HG02763 (cell line): Measurements from ENCODE around the gene C1orf21.
A peak's percentile ranks its signal among the peaks of the same experiment; 100 is the strongest.

Experiments
- ATAC-seq: cut with Tn5 transposase; IDR thresholded peaks from one replicate; pipeline ENCODE4 v1.9.1; 2021; ENCODE audit warnings: mild to moderate bottlenecking, moderate library complexity; ENCODE audit not compliant: unreplicated experiment

Gene C1orf21

GRCh38 chr1:184646178-184646701, 259.4 kb downstream of the C1orf21 start:
- ATAC-seq = no peak

DNA sequence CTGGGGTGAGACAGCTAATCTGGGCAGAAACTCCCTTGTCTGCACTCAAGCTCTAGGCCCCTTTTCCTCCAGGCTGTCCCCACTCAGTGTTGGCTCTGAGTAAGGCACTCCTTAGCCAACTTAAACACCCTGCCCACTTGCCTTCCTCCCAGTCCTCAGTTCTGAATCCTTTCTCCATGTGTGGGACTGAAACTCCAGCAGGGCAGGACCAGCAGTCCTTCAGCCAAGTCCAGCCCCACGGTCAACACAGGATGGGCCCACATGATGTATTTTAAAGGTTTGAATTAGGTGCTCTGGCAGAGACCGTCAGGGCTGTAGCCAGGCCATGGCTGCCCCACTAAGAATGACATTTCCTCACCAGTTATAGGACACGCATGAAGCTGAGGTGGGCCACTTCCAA, 260.0 kb downstream of the C1orf21 start:
- no peak for ATAC-seq

DNA sequence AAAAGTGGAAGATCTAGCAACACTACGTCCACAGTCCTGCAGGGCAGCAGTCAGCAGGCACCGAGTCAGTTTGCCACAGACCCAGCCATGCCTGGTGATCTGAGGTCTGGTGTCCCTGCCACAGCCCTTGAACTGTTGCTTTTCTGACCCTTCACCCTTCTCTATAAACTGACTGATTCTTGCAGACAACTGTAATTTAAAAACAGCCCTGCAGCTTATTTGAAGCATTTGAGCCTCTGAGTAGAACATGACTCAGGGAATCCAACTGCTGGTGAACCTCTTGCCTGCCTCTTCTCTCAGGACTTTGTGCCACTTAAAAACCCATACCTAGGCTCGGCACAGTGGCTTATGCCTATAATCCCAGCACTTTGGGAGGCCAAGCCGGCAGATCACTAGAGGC, 260.6 kb downstream of the C1orf21 start:
- ATAC-seq = no peak

DNA sequence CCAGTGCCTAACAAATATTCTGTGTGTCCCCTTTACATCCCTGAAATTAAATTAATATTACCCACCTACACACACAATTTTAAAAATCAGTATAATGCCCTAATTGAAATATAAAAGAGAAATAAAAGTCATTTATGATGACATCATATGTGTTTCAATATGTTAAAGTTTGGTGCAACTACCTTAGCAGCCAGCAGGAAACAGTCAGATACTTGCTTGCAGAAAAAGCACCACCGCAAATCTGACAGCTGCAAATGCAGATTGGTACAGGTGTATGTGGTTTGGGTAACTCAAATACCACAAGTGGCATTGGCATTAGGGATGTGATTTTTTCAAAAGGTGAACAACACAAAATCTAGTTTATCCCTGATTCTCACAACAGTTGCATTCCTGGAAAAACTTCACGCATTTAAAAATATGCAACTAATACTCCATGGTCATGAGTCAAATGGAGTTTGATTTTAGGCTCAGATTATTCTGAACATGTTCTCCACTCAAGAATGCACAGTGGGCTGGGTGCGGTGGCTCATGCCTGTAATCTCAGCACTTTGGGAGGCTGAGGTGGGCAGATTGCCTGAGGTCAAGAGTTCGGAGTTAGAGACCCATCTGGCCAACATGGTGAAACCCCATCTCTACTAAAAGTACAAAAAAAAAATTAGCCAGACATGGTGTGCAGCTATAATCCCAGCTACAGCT, 261.5 kb downstream of the C1orf21 start:
- no peak for ATAC-seq

GRCh38 chr1:184648856-184649201, 262.0 kb downstream of the C1orf21 start:
- no peak for ATAC-seq

DNA sequence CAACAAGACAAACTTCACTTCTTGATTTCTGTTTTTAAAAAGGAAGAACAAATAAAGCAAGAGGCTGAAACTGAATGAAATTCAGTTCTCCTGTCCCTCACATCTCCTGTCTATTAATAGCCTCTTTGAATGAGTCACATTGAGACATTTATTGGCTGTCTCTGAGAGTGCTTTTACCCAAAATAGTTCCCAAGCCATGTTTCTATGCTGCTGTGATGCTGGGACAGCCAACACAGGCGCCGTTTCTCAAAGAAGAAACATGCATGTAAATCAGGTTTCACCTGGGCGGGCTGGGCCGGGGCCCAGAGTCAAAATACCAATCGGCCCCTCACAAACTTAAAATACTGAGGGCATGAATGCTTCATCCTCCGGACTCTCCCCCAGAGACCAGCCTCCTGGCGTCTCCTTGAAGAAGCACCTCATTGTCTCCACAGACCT, 262.6 kb downstream of the C1orf21 start:
- peak; percentile 85 for ATAC-seq

GRCh38 chr1:184650177-184650866, 263.5 kb downstream of the C1orf21 start:
- ATAC-seq = no peak

- ATAC-seq = no peak
Measured at GRCh38 chr1:184655185-184655584, 268.4 kb downstream of the C1orf21 start.

DNA sequence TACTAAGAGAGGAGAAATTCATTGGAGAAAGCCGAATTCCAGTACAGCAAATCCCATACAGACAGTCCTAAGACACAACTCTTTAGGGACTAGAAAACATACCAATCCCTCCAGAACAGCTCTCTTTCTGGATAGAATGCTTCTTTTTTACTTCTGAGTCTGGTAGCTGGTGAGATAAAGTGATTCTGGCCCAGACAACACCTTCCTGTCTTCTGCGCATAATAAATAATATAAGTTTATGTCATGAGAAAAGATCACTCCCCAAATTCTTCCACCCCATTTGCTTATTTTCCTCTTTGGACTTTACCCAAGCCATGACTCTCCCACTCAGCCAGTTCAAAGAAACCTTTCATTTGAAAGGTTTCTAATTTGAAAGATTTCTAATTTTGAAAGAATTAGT, 269.4 kb downstream of the C1orf21 start:
- ATAC-seq = no peak

DNA sequence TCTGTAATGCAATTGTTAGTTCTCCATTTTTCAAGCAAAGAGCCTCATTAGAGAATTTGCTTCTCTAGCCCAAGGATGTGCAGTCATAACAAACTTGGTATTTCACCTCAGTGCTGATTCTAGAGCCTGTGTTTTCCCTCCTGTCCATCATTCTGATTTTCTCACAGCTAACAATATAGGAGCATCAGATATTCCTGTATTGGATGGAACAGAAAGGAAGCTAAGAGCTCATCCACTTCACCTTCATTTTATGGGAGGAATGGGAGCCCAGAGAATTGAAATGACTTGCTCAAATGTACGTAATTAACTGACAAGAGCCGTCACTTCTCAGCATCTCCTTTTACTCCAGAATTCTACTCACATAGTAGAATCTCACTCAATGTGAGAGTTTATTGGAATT, 271.2 kb downstream of the C1orf21 start:
- no peak for ATAC-seq

- ATAC-seq = no peak
Measured at GRCh38 chr1:184660462-184661191, 273.8 kb downstream of the C1orf21 start.

GRCh38 chr1:184661801-184662200, 275.0 kb downstream of the C1orf21 start:
- ATAC-seq = no peak

- no peak for ATAC-seq
Measured at GRCh38 chr1:184664042-184664660, 277.3 kb downstream of the C1orf21 start.

GRCh38 chr1:184664661-184665060, 277.8 kb downstream of the C1orf21 start:
- no peak for ATAC-seq

DNA sequence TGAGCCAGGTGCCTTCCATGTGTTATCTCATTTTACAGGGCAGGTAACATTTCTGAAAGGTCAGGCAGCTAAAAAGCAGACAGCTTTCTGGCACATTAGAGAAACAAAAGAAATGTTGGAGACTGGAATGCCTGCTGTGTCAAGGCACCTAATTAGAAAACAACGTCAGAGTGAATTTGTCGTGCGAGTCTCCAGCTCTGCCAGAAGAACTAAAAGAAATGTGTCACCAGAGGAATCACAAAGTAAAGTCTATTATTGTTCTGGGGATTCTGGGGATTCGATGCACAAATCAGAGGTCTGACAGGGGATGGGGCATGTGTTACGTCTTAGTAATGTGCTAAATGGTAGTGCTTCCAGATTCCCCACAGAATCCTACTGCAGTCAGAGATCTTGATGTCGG, 278.5 kb downstream of the C1orf21 start:
- no peak for ATAC-seq

DNA sequence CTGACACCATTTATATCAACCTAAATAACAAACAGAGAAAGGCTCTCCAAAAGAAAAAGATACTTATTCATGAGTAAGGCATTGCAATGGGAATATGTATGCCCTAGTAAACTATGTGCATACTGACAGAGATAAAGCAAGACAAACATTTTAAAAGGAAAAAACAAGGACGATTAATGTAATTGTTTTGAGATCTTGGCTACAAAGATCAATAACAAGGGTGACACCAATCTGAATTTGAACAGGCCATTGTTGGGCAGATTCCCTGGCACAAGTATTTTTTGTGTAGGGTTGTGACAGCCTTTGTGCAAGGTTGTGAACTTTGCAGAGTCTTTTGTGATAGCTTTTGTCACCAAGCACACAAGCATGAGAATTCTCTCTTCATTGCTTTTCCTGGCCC, 282.6 kb downstream of the C1orf21 start:
- ATAC-seq = no peak

- no peak for ATAC-seq
Measured at GRCh38 chr1:184672013-184672726, 285.3 kb downstream of the C1orf21 start.

DNA sequence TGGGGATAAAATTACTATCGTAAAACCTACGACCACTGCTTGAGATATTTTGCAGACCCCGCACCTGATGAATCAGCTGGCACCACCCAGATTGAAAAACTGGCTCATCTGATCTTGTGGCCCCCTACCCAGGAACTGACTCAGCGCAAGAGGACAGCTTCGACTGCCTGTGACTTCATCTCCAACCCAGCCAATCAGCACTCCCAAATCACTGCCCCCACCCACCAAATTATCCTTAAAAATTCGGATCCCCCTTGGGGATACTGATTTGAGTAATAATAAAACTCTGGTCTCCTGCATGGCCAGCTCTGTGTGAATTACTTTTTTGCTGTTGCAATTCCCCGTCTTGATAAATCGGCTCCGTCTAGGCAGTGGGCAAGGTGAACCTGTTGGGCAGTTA, 286.5 kb downstream of the C1orf21 start:
- no peak for ATAC-seq

DNA sequence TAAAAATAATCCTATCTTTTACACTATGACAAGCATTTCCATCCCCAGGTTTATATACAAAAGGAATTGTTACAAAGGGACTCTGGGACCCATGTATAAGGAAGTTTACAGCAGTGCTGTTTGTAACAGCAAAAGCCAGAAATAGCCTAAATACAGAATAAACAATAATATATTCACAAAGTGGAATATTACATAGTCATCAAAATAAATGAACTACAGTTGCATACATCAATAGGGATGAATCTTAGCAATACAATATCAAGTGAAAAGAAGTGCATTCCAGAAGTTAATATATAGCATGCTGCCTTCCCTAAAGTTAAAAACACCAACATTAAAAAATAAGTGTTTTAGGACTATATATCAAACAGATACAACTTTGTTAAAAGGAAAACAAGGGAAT, 290.5 kb downstream of the C1orf21 start:
- no peak for ATAC-seq
